AG09309 (cell line): Measurements from ENCODE around the gene STX4.

Experiments used
- DNase-seq: peaks from one replicate; pipeline ENCODE4 v3.0.0-alpha.2; 2010; ENCODE audit warnings: low read depth
- H3K4me3 ChIP-seq: 2 replicates; pipeline ENCODE4 v1.5.1; 2011; ENCODE audit warnings: mild to moderate bottlenecking, low read depth, low read length, moderate library complexity; ENCODE audit not compliant: control insufficient read depth
- CTCF ChIP-seq: IDR thresholded peaks from 2 replicates; pipeline ENCODE4 v1.5.1; 2011; ENCODE audit warnings: mild to moderate bottlenecking, low read depth, low read length, inconsistent platforms; ENCODE audit not compliant: insufficient read depth, control insufficient read depth; ENCODE audit errors: missing control alignments

STX4 gene

DNA sequence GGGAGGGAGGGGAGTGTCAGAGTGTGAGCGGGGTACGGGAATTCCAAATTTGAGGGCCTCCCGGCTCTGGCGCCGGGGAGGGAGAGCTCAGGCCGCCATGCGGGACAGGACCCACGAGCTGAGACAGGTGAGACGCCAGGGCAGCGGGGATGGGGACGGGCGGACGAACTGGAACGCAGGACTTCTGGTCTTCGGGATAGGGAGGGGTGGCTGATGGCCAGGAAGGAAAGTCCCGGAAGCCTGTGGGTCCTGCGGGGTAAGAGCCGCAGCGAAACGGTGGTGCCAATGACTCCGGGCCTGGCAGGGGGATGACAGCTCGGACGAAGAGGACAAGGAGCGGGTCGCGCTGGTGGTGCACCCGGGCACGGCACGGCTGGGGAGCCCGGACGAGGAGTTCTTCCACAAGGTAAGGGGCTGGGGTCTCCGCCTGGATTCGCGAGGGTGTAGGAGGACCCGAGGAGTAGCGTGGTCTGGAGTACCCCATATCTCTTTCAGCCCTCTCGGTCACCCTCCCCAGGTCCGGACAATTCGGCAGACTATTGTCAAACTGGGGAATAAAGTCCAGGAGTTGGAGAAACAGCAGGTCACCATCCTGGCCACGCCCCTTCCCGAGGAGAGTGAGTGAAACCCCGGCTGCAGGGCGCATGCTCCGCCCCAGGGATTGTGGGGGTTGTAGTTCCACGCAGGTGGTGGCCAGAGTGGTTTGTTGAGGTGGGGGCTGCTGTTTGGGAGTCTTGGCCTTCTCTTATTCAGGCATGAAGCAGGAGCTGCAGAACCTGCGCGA is 543 bp downstream of the STX4 start:
- peak overlapping the region; percentile 56 for H3K4me3 ChIP-seq
- DNase-seq, result no peak
- TF ChIP-seq CTCF, result no peak

DNA sequence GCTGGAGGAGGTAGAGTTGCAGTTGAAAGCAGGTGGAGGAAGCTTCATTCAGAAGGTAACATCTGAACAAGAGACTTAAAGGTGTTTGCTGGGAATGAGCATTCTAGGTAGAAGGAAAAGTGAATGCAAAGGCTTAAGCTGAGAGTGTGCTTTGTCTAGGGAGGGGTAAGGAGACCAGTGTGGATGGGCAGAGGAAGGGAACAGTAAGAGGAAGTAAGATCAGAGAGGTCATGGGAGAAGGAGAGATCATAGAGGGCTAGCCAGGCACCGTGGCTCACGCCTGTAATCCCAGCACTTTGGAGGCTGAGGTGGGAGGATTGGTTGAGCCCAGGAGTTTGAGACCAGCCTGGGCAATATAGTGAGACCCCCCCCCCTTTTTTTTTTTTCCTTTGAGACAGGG is 3.3 kb downstream of the STX4 start:
- DNase-seq, result no peak
- H3K4me3 ChIP-seq, result no peak overlapping the region
- no peak for TF ChIP-seq CTCF

- no peak for TF ChIP-seq CTCF
- H3K4me3 ChIP-seq, result no peak overlapping the region
- no peak for DNase-seq
Observed at GRCh38 chr16:31038993-31039392, 5.6 kb downstream of the STX4 start.

DNA sequence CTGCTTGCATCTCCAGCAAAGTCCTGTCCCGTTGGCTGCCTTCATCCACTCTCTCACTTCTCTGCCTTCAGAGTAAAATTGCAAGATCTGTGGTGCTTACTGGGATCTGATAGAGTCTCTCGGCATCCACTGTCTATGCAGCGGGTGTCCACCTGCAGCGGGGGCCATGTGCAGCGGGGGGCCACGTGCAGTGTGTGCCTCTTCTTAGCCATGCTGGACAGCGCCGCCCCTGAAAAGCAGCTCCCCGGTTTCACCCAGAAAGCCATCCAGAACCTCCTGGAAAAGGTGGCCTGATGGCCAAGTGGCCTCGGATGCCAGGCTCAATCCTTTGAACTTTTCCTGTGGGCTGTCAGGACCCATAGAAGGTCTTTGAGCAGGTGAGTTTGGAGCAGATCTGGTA is 9.5 kb downstream of the STX4 start:
- DNase-seq, result no peak
- TF ChIP-seq CTCF, result no peak
- H3K4me3 ChIP-seq, result no peak overlapping the region

- TF ChIP-seq CTCF, result no peak
- no peak for DNase-seq
- no peak overlapping the region for H3K4me3 ChIP-seq
Observed at GRCh38 chr16:31043352-31043751, 10.0 kb downstream of the STX4 start.

GRCh38 chr16:31043898-31044481 is 10.6 kb downstream of the STX4 start:
- TF ChIP-seq CTCF, result no peak
- H3K4me3 ChIP-seq, result no peak overlapping the region
- no peak for DNase-seq
